K562 (cell line): ENCODE data around the gene NINJ1. TPM values are rescaled to one million over a fixed set of nuclear protein-coding genes. Genes with fewer than 3 reads are reported as not detected.

ENCODE experiments used
- ATAC-seq: fragments of 200-7000 bp; cut with Tn5 transposase; 3 replicates; pipeline ENCODE4 v1.9.1; 2020; ENCODE audit warnings: moderate library complexity
- BruUV-seq: library from RNA; stranded (reverse); fragments of 400-500 nt; replicated peaks from 2 replicates; lab custom pipeline; 2021; lab: Mats Ljungman, UMichigan
- CTCF ChIA-PET: fragments of 300-600 bp; formaldehyde crosslinking; extraction: SDS; loops from one replicate; lab custom pipeline; 2021; ENCODE audit warnings: low intra/inter-chr PET ratio; lab: Yijun Ruan, JAX
- POLR2A ChIA-PET: fragments of 300-600, 350-650 bp; sonication (Branson Sonifier 250); formaldehyde crosslinking; extraction: SDS; loops from one replicate; lab custom pipeline; 2021; ENCODE audit warnings: antibody characterized with exemption, inconsistent platforms; lab: Yijun Ruan, JAX
- DNase-seq, 4 experiments: peaks; one replicate each; pipeline versions ENCODE4 v3.0.0 to v3.0.0-alpha.2; 2011 to 2018; ENCODE audit warnings: low spot score in 3 of 4, mixed read lengths in 3 of 4; ENCODE audit errors: extremely low read depth in 1 of 4
- FAIRE-seq: peaks from 2 replicates; lab custom pipeline; 2011; peaks lifted over from hg19 to GRCh38; lab: Jason Lieb, UNC
- H2AFZ ChIP-seq: 2 replicates; pipeline ENCODE4 v1.6.0; 2011; ENCODE audit warnings: low read depth, low read length, control low read depth, inconsistent platforms
- H3K27ac ChIP-seq: fragments of 200-600 bp; 3 replicates; pipeline ENCODE4 v1.8.0; 2011; ENCODE audit warnings: low read depth, mild to moderate bottlenecking, control low read depth, inconsistent platforms, low read length, moderate library complexity, mixed read lengths; ENCODE audit errors: extremely low read depth
- H3K27me3 ChIP-seq, 2 experiments: fragments of 300-600 bp in 1 of 2; 2 replicates in 1 of 2; 3 replicates in 1 of 2; pipeline versions ENCODE4 v1.6.0 to v1.8.0; 2011; ENCODE audit warnings: inconsistent platforms in 2 of 2, low read length in 2 of 2, mild to moderate bottlenecking in 1 of 2, mixed read lengths in 1 of 2, moderate library complexity in 1 of 2; ENCODE audit not compliant: control insufficient read depth in 2 of 2, insufficient read depth in 2 of 2
- H3K36me3 ChIP-seq: fragments of 300-600 bp; 3 replicates; pipeline ENCODE4 v1.8.0; 2011; ENCODE audit warnings: mild to moderate bottlenecking, low read length, inconsistent platforms; ENCODE audit not compliant: control insufficient read depth, insufficient read depth
- H3K4me1 ChIP-seq, 2 experiments: fragments of 200-600 bp in 1 of 2; replicated peaks in 1 of 2; 2 replicates in 1 of 2; 3 replicates in 1 of 2; pipeline versions ENCODE4 v1.5.1 to v1.8.0; 2011; ENCODE audit warnings: inconsistent platforms in 2 of 2, low read length in 2 of 2, mild to moderate bottlenecking in 1 of 2, mixed read lengths in 1 of 2, moderate library complexity in 1 of 2; ENCODE audit not compliant: control insufficient read depth in 2 of 2, insufficient read depth in 2 of 2
- H3K4me2 ChIP-seq: 2 replicates; pipeline ENCODE4 v1.6.1; 2011; ENCODE audit warnings: low read length, control low read depth, inconsistent platforms, mixed read lengths; ENCODE audit not compliant: insufficient read depth
- H3K4me3 ChIP-seq: fragments of 200-600 bp; sonication (generic), shearing (Covaris generic); 2 replicates; pipeline ENCODE4 v1.5.1; 2016; ENCODE audit warnings: control low read depth, inconsistent platforms
- H3K79me2 ChIP-seq: fragments of 200-600 bp; 3 replicates; pipeline ENCODE4 v1.8.0; 2011; ENCODE audit warnings: low read length, inconsistent platforms; ENCODE audit not compliant: control insufficient read depth, insufficient read depth
- H3K9ac ChIP-seq, 2 experiments: 2 replicates each; pipeline versions ENCODE4 v1.6.0 to v1.6.1; 2011; ENCODE audit warnings: low read depth in 2 of 2, low read length in 2 of 2, control low read depth in 1 of 2, inconsistent platforms in 1 of 2, mild to moderate bottlenecking in 1 of 2, mixed read lengths in 1 of 2; ENCODE audit not compliant: insufficient read depth in 1 of 2
- H3K9me1 ChIP-seq: one replicate; pipeline ENCODE4 v1.6.0; 2011; ENCODE audit warnings: inconsistent platforms, mild to moderate bottlenecking, low read length, moderate library complexity; ENCODE audit not compliant: control insufficient read depth, insufficient read depth
- H3K9me3 ChIP-seq: replicated peaks from 2 replicates; pipeline ENCODE4 v1.5.1; 2011; ENCODE audit warnings: low read depth, low read length, inconsistent platforms; ENCODE audit not compliant: control insufficient read depth, insufficient read depth
- H4K20me1 ChIP-seq: replicated peaks from 2 replicates; pipeline ENCODE4 v1.6.1; 2011; ENCODE audit warnings: low read length, inconsistent platforms, mixed read lengths; ENCODE audit not compliant: control insufficient read depth, insufficient read depth
- ETV6 ChIP-seq, 3 experiments: fragments of 150-350 bp in 1 of 3; sonication (generic) in 1 of 3; formaldehyde crosslinking in 1 of 3; IDR thresholded peaks; 2 replicates each; pipeline versions ENCODE4 v1.6.1 to v1.8.0; 2014 to 2022; ENCODE audit warnings: borderline replicate concordance in 2 of 3, low read depth in 2 of 3, antibody characterized with exemption in 1 of 3, low read length in 1 of 3, mild to moderate bottlenecking in 1 of 3, missing genetic modification reagents in 1 of 3
- SNIP1 ChIP-seq: fragments of 450-650 bp; IDR thresholded peaks from 2 replicates; pipeline ENCODE4 v1.7.1; 2017; ENCODE audit warnings: low read depth, mild to moderate bottlenecking
- WHSC1 ChIP-seq: IDR thresholded peaks from one replicate; pipeline ENCODE4 v1.6.1; 2012; ENCODE audit warnings: low read length, control low read depth, inconsistent platforms
- ZNF217 ChIP-seq: sonication (generic); formaldehyde crosslinking; IDR thresholded peaks from 2 replicates; pipeline ENCODE4 v1.8.0; 2022; ENCODE audit warnings: mild to moderate bottlenecking, missing genetic modification reagents
- ZNF695 ChIP-seq: fragments of 450-650 bp; formaldehyde crosslinking; IDR thresholded peaks from 2 replicates; pipeline ENCODE4 v1.4.0; 2020; ENCODE audit warnings: mild to moderate bottlenecking, moderate library complexity
- ZNF79 ChIP-seq: fragments of 250-450 bp; sonication (Bioruptor Pico); IDR thresholded peaks from 2 replicates; pipeline ENCODE4 v1.4.0; 2020; ENCODE audit warnings: low read depth, mild to moderate bottlenecking, moderate library complexity
- WGBS: fragments of 100-300 bp; shearing (Covaris generic); methylation state at CpG from one replicate; pipeline ENCODE4 v1.1.6; 2016; ENCODE audit warnings: low coverage, mixed read lengths; ENCODE audit not compliant: insufficient coverage; ENCODE audit errors: missing lambda C conversion rate; 5-methylcytosine and 5-hydroxymethylcytosine counted together
- in situ Hi-C: fragments of 300-500 bp; cut with MboI; formaldehyde crosslinking; loops from 4 replicates; pipeline ENCODE4 v1.15.0; 2018; ENCODE audit warnings: inconsistent platforms, mixed read lengths
- intact Hi-C: fragments of 100-400 bp; cut with micrococcal nuclease; formaldehyde crosslinking; loops from 2 replicates; pipeline ENCODE4 v1.14.2; 2022
- polyA plus RNA-seq, 8 experiments: library from polyadenylated mRNA; depleted of rRNA in 4 of 8; stranded (reverse) in 5 of 8; unstranded in 3 of 8; fragments of >200 nt; fragmentation: Nextera tagmentation in 2 of 8; fragmentation: Illumina TruSeq in 1 of 8; extraction: Ambion mirVana in 2 of 8; extraction: Trizol in 1 of 8; gene quantifications; 2 replicates each; pipeline versions ENCODE4 v1.2.1 to v1.2.3, GENCODE V29; 2011 to 2014; ENCODE audit warnings: inconsistent platforms in 1 of 8, missing spikeins in 1 of 8
- total RNA-seq, 7 experiments: library from RNA; depleted of rRNA in 6 of 7; stranded (reverse); fragments of >200 nt in 6 of 7; fragmentation: Illumina TruSeq in 2 of 7; extraction: Trizol in 2 of 7; gene quantifications; 2 replicates each; pipeline versions ENCODE4 v1.2.1 to v1.2.3, GENCODE V29; 2011 to 2021; ENCODE audit warnings: low replicate concordance in 1 of 7
- TF ChIP-seq, protein P1 (sequence below): sonication (generic); formaldehyde crosslinking; IDR thresholded peaks from 2 replicates; pipeline ENCODE4 v1.5.0; 2020; ENCODE audit warnings: missing genetic modification reagents

NINJ1 gene
- total and polyA plus RNA-seq, 9 of the 15 experiments (the other 6 are each of a cell fraction or from before 2014, with no cell fraction given): 0.13 to 8.4 (median 4.9) TPM

GRCh38 chr9:93170571-93170970, 36.5 kb upstream of the NINJ1 start:
- Histone ChIP-seq H3K27me3 (peaks cover 22 to 60% of the 10 kb centered on the region in 2 experiments), H2AFZ (no peak overlapping the region), H3K4me1 (peaks cover 4 to 8% of the 10 kb centered on the region in 2 experiments; a peak in 3 of 5 replicates), H3K27ac (no peak overlapping the region), H3K9me1 (no peaks in the 10 kb centered on the region), H4K20me1 (no peaks in the 10 kb centered on the region), H3K36me3 (no peaks in the 10 kb centered on the region), H3K79me2 (no peaks in the 10 kb centered on the region), H3K4me3 (no peak overlapping the region), H3K4me2 (no peak overlapping the region), H3K9ac (no peak overlapping the region; a peak in 1 of 4 replicates), H3K9me3 (no peaks in the 10 kb centered on the region)
- in situ Hi-C loops: no loop called here
- CTCF ChIA-PET: interaction anchor here (0.5 kb wide), 1 partner anchor 30 kb away, joined by 4 read pairs; no protein-coding TSS in a partner anchor
- intact Hi-C loops: no loop called here
- POLR2A ChIA-PET: interaction anchor here (0.8 kb wide), 1 partner anchor 248 kb away, joined by 3 read pairs; no protein-coding TSS in a partner anchor
- TF ChIP-seq, protein P1, sequence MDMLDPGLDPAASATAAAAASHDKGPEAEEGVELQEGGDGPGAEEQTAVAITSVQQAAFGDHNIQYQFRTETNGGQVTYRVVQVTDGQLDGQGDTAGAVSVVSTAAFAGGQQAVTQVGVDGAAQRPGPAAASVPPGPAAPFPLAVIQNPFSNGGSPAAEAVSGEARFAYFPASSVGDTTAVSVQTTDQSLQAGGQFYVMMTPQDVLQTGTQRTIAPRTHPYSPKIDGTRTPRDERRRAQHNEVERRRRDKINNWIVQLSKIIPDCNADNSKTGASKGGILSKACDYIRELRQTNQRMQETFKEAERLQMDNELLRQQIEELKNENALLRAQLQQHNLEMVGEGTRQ (CRISPR knock-in tag): peak; percentile 49
- TF ChIP-seq ZNF695 (CRISPR knock-in tag) (no peak), WHSC1 (no peak), SNIP1 (no peak)
- WGBS: 19% methylated on average over 8 of the region's 8 CpGs
- ATAC-seq: no peak
- DNase-seq: no peak
- FAIRE-seq: no peak
- BruUV-seq: no TSS peak

GRCh38 chr9:93169444-93169843, 35.4 kb upstream of the NINJ1 start:
- intact Hi-C loops: loop anchor here (10.0 kb wide), 1 partner anchor 395 kb away; no protein-coding TSS in a partner anchor
- CTCF ChIA-PET: no interaction called here
- DNase-seq: no peak
- Histone ChIP-seq H3K9ac (no peak overlapping the region), H4K20me1 (no peaks in the 10 kb centered on the region), H3K4me1 (peaks cover 4 to 8% of the 10 kb centered on the region in 2 experiments; a peak in 3 of 5 replicates), H3K79me2 (no peaks in the 10 kb centered on the region), H3K27me3 (peaks cover 20 to 54% of the 10 kb centered on the region in 2 experiments), H3K27ac (no peak overlapping the region), H3K9me3 (no peaks in the 10 kb centered on the region), H2AFZ (no peak overlapping the region), H3K4me2 (no peak overlapping the region)
- 0% methylated on average over 1 of the region's 1 CpG for WGBS
- POLR2A ChIA-PET: interaction anchor here (0.7 to 1.3 kb wide), 2 partner anchors 12 to 56 kb away, joined by 3 to 4 read pairs; no protein-coding TSS in a partner anchor
- in situ Hi-C loops: no loop called here
- BruUV-seq: no TSS peak
- ATAC-seq: no peak
- no peak for TF ChIP-seq ZNF79 (CRISPR knock-in tag)
- TF ChIP-seq ZNF217: no peak
- TF ChIP-seq ETV6 (IDR thresholded peaks at IDR 0.05; ENCODE audit: borderline replicate concordance in 1 of 2, low read depth in 2 of 2, low read length in 1 of 2): no peak
- TF ChIP-seq ETV6 (CRISPR knock-in tag; IDR thresholded peaks at IDR 0.05; ENCODE audit: borderline replicate concordance): no peak
- TF ChIP-seq, all 486 proteins: peak for 0
- no peak overlapping the region for H3K4me3 ChIP-seq
- no peaks in the 10 kb centered on the region for H3K9me1 ChIP-seq
- FAIRE-seq: no peak
- H3K36me3 ChIP-seq: no peaks in the 10 kb centered on the region
